ENCODE measurements around the gene TPRX2. TPM values are rescaled to one million over a fixed set of nuclear protein-coding genes. Genes with fewer than 3 reads are reported as not detected.
A peak's percentile ranks its signal among the peaks of the same experiment; 100 is the strongest.
"Not testable (repeated sequence)": the region's sequence is repeated elsewhere in the genome, so short reads cannot be mapped to it uniquely, and the experiment has no call there.

TPRX2 gene
- total and polyA plus RNA-seq, 2 experiments from 2014 or later, result not detected

GRCh38 chr19:47909350-47909749, 50.3 kb downstream of the TPRX2 start:
- H3K4me2 ChIP-seq; H3K4me1 ChIP-seq (ENCODE audit: insufficient read depth); H3F3A ChIP-seq (replicated peaks; ENCODE audit: low read depth); H3K27me3 Mint-ChIP-seq (ENCODE audit: insufficient read depth, low read depth, poor library complexity); ATAC-seq; H3K36me3 ChIP-seq (ENCODE audit: insufficient read depth); H3K27ac ChIP-seq (ENCODE audit: low read depth); H3K79me2 ChIP-seq (replicated peaks; ENCODE audit: insufficient read depth); H3K27ac Mint-ChIP-seq; DNase-seq (ENCODE audit: low spot score); H3K9me2 ChIP-seq (ENCODE audit: insufficient read depth); H3K4me1 Mint-ChIP-seq; H3K36me3 Mint-ChIP-seq (ENCODE audit: low read depth); H3K4me3 Mint-ChIP-seq; H3K9me3 Mint-ChIP-seq; H2AFZ ChIP-seq; H3K4me3 ChIP-seq; H4K20me1 ChIP-seq (replicated peaks; ENCODE audit: insufficient read depth); H3K27me3 ChIP-seq (ENCODE audit: insufficient read depth): not testable (repeated sequence)
- peak; percentile 38 to 46 for TF ChIP-seq CTCF (conservative IDR thresholded peaks at IDR 0.05; ENCODE audit: low read depth in 2 of 2)

GRCh38 chr19:47910191-47910590, 51.2 kb downstream of the TPRX2 start:
- not testable (repeated sequence) for H4K20me1 ChIP-seq (replicated peaks; ENCODE audit: insufficient read depth); H3K36me3 Mint-ChIP-seq (ENCODE audit: low read depth); H3K4me1 ChIP-seq (ENCODE audit: insufficient read depth); H3K4me1 Mint-ChIP-seq; H3K4me3 Mint-ChIP-seq; H3K9me3 Mint-ChIP-seq; DNase-seq (ENCODE audit: low spot score); H3K4me2 ChIP-seq; H3K27ac ChIP-seq (ENCODE audit: low read depth); H3K4me3 ChIP-seq; ATAC-seq; H3K27me3 Mint-ChIP-seq (ENCODE audit: insufficient read depth, low read depth, poor library complexity); H3K27ac Mint-ChIP-seq; H3K27me3 ChIP-seq (ENCODE audit: insufficient read depth); H3F3A ChIP-seq (replicated peaks; ENCODE audit: low read depth); H3K79me2 ChIP-seq (replicated peaks; ENCODE audit: insufficient read depth); H2AFZ ChIP-seq; H3K36me3 ChIP-seq (ENCODE audit: insufficient read depth); H3K9me2 ChIP-seq (ENCODE audit: insufficient read depth)

Other genes with a start within 250 kb of the TPRX2 start
- gene EHD2, start 145.8 kb upstream of the TPRX2 start, total RNA-seq (2014; rRNA removed; shearing (Covaris generic)), result 10.8 and 11.7 TPM in 2 replicates
- 6.6 TPM in 2 replicates for gene EHD2, start 145.8 kb upstream of the TPRX2 start, polyA plus RNA-seq (2016; fragmentation: Nextera tagmentation; extraction: Ambion mirVana)
- gene NOP53, start 113.7 kb upstream of the TPRX2 start, total RNA-seq (2014; rRNA removed; shearing (Covaris generic)), result 151 and 167 TPM in 2 replicates
- 192 and 211 TPM in 2 replicates for gene NOP53, start 113.7 kb upstream of the TPRX2 start, polyA plus RNA-seq (2016; fragmentation: Nextera tagmentation; extraction: Ambion mirVana)
- 524 and 558 TPM in 2 replicates for gene SELENOW, start 80.5 kb upstream of the TPRX2 start, total RNA-seq (2014; rRNA removed; shearing (Covaris generic))
- gene SELENOW, start 80.5 kb upstream of the TPRX2 start, polyA plus RNA-seq (2016; fragmentation: Nextera tagmentation; extraction: Ambion mirVana), result 811 and 820 TPM in 2 replicates
- 0.19 and 0.28 TPM in 2 replicates for gene TPRX1, start 54.7 kb upstream of the TPRX2 start, total RNA-seq (2014; rRNA removed; shearing (Covaris generic))
- gene TPRX1, start 54.7 kb upstream of the TPRX2 start, polyA plus RNA-seq (2016; fragmentation: Nextera tagmentation; extraction: Ambion mirVana), result 0.14 TPM in 1 of 2 replicates, not detected in the other
- gene CRX, start 37.3 kb upstream of the TPRX2 start, total RNA-seq (2014; rRNA removed; shearing (Covaris generic)), result not detected in 2 replicates
- gene CRX, start 37.3 kb upstream of the TPRX2 start, polyA plus RNA-seq (2016; fragmentation: Nextera tagmentation; extraction: Ambion mirVana), result 0.07 and 0.15 TPM in 2 replicates
- not detected in 2 replicates for gene SULT2A1, start 27.1 kb downstream of the TPRX2 start, total RNA-seq (2014; rRNA removed; shearing (Covaris generic))
- not detected in 2 replicates for gene SULT2A1, start 27.1 kb downstream of the TPRX2 start, polyA plus RNA-seq (2016; fragmentation: Nextera tagmentation; extraction: Ambion mirVana)
- not detected in 2 replicates for gene BSPH1, start 132.9 kb downstream of the TPRX2 start, total RNA-seq (2014; rRNA removed; shearing (Covaris generic))
- gene BSPH1, start 132.9 kb downstream of the TPRX2 start, polyA plus RNA-seq (2016; fragmentation: Nextera tagmentation; extraction: Ambion mirVana), result not detected in 2 replicates
- gene ELSPBP1, start 135.4 kb downstream of the TPRX2 start, total RNA-seq (2014; rRNA removed; shearing (Covaris generic)), result not detected in 2 replicates
- gene ELSPBP1, start 135.4 kb downstream of the TPRX2 start, polyA plus RNA-seq (2016; fragmentation: Nextera tagmentation; extraction: Ambion mirVana), result not detected in 2 replicates
- gene CABP5, start 184.8 kb downstream of the TPRX2 start, total RNA-seq (2014; rRNA removed; shearing (Covaris generic)), result not detected in 2 replicates
- gene CABP5, start 184.8 kb downstream of the TPRX2 start, polyA plus RNA-seq (2016; fragmentation: Nextera tagmentation; extraction: Ambion mirVana), result not detected in 2 replicates

All from GM23338 (cell line).